Measurements from ENCODE around the gene DYNLT2.
A peak's percentile ranks its signal among the peaks of the same experiment; 100 is the strongest.

Gene DYNLT2

DNA sequence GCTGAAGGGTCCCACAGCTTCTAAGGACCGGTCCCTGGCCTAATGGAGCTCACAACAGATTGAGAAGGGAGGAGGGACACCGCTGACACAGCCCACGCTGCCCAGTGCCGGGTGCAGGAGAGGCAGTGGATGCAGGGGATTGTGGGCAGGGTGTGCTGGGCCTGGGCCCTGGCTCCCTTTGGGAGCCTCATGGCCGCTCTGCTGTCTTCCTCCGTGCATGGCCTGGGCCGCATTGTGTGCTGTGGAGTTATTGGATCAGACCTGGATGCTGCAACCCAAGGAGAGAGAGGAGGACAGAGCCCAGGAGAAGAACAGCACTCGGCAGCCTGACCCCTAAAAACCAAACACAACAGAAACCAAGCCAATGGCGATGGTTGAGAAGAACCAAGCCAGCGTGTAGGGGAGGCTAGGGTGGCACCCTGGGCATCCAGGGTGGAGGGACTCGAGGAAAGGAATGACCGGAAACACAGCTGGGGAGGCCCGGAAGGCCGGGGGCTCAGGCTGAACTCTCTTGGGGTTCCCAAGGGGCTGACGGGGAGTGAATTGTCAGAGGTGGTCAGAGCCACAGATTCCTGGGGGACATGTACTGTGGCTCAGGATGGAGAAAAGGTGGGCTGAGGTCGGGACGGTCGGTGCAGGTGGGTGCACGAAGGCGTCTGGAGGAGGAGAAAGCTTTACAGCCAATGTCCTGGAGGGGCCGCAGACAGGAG, 41.1 kb upstream of the DYNLT2 start:
- no peaks in the 10 kb centered on the region for H4K20me1 ChIP-seq (ENCODE audit: insufficient read depth)
- no peaks in the 10 kb centered on the region; the same call in 1 of the 2 replicates for H3K27me3 ChIP-seq (ENCODE audit: insufficient read depth, low read depth)
- TF ChIP-seq, protein P1, sequence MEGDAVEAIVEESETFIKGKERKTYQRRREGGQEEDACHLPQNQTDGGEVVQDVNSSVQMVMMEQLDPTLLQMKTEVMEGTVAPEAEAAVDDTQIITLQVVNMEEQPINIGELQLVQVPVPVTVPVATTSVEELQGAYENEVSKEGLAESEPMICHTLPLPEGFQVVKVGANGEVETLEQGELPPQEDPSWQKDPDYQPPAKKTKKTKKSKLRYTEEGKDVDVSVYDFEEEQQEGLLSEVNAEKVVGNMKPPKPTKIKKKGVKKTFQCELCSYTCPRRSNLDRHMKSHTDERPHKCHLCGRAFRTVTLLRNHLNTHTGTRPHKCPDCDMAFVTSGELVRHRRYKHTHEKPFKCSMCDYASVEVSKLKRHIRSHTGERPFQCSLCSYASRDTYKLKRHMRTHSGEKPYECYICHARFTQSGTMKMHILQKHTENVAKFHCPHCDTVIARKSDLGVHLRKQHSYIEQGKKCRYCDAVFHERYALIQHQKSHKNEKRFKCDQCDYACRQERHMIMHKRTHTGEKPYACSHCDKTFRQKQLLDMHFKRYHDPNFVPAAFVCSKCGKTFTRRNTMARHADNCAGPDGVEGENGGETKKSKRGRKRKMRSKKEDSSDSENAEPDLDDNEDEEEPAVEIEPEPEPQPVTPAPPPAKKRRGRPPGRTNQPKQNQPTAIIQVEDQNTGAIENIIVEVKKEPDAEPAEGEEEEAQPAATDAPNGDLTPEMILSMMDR (conservative IDR thresholded peaks at IDR 0.05; ENCODE audit: low read depth, low read length): no peak
- H3K36me3 ChIP-seq (ENCODE audit: insufficient read depth): no peaks in the 10 kb centered on the region
- H3K27ac ChIP-seq: no peak overlapping the region
- H3K4me1 ChIP-seq (ENCODE audit: low read depth, poor library complexity, severe bottlenecking): peaks cover 6% of the 10 kb centered on the region
- no peak overlapping the region for H3K9ac ChIP-seq
- H3K4me3 ChIP-seq (IDR thresholded peaks at IDR 0.05; ENCODE audit: insufficient read depth, low read depth, low read length): no peak overlapping the region
- no peaks in the 10 kb centered on the region for H3K79me2 ChIP-seq (ENCODE audit: insufficient read depth, low read depth)
- no peak overlapping the region for H3K4me2 ChIP-seq
- H2AFZ ChIP-seq (ENCODE audit: low read depth): no peak overlapping the region

DNA sequence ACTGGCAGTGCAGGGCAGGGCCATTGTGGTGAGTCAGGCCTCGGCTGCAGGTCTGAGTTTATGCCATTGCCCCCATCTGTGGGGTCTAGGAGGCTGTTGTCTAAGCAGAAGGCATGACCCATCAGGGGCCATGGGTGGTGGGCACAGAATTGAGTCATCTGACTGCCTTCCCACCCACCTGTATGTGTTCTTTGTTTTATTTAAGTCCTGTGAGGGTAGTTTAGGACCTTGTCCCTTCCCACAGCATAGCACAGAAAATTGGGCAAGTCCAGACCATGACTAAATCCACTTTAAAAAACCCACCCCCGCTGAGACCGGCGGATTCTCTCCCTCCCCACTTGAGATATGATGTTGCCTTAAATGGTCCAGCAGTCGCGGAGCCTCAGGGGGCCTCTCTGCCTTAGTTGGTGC, 40.4 kb upstream of the DYNLT2 start:
- H3K36me3 ChIP-seq (ENCODE audit: insufficient read depth): no peaks in the 10 kb centered on the region
- no peak overlapping the region for H3K27ac ChIP-seq
- H2AFZ ChIP-seq (ENCODE audit: low read depth): no peak overlapping the region
- H4K20me1 ChIP-seq (ENCODE audit: insufficient read depth): no peaks in the 10 kb centered on the region
- TF ChIP-seq, protein P1 (conservative IDR thresholded peaks at IDR 0.05; ENCODE audit: low read depth, low read length): no peak
- peaks cover 6% of the 10 kb centered on the region for H3K4me1 ChIP-seq (ENCODE audit: low read depth, poor library complexity, severe bottlenecking)
- H3K79me2 ChIP-seq (ENCODE audit: insufficient read depth, low read depth): no peaks in the 10 kb centered on the region
- H3K4me3 ChIP-seq (IDR thresholded peaks at IDR 0.05; ENCODE audit: insufficient read depth, low read depth, low read length): no peak overlapping the region
- no peaks in the 10 kb centered on the region; the same call in 1 of the 2 replicates for H3K27me3 ChIP-seq (ENCODE audit: insufficient read depth, low read depth)
- no peak overlapping the region for H3K9ac ChIP-seq
- no peak overlapping the region for H3K4me2 ChIP-seq

DNA sequence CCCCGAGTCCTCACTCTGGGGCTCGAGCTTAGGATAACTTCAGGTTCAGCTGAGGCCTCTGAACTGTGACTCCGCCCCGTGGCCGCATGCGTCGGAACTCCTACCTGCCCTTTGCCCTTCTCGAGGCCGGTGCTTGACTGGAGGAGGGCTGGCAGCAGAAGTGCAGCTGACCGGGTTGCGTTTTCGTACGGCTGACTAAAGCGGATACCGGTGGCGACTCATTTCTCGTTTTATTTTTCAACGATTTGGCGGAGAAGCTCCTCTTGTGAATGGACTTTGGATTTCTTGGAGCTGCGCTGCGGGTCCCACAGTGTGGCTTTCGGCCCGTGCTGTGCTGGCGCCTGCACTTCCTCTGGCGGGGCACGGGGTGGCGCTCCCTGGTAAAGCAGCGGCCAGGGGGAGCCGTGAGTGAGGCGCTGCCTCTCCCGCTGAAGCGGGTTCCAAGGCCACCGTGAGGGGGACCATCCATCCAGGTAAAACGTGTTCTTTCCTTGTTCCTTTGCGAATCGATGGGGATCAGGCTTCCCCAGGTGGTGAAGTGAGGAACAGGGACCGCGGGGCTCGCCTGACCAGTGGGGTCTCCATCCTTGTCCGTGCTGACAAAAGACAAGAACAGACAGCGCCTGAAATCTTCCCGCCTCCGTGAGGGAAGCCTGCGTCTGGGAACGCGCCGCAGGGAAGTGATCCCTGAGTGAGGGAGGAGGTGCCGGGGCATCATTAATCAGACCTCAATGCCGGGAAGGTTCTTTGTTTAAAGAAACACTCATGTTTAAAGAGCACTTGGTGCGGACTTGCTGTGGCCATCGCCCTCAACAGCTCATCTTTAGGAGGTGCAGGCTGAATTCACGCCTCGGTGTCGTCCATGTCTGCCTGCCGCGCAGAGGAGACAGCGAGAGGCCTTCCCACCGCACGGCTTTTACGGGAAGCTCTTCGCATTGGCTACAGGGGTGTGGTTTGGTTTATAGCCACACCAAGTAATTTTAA, 38.9 kb upstream of the DYNLT2 start:
- Histone ChIP-seq H3K27me3 (ENCODE audit: insufficient read depth, low read depth) (no peaks in the 10 kb centered on the region), H3K36me3 (ENCODE audit: insufficient read depth) (no peaks in the 10 kb centered on the region), H4K20me1 (ENCODE audit: insufficient read depth) (no peaks in the 10 kb centered on the region), H3K4me2 (peak overlapping the region; percentile 88), H2AFZ (ENCODE audit: low read depth) (peak overlapping the region; percentile 73), H3K79me2 (ENCODE audit: insufficient read depth, low read depth) (no peaks in the 10 kb centered on the region), H3K4me3 (IDR thresholded peaks at IDR 0.05; ENCODE audit: insufficient read depth, low read depth, low read length) (no peak overlapping the region), H3K4me1 (ENCODE audit: low read depth, poor library complexity, severe bottlenecking) (peaks cover 6% of the 10 kb centered on the region), H3K9ac (no peak overlapping the region), H3K27ac (no peak overlapping the region)
- TF ChIP-seq, protein P1 (conservative IDR thresholded peaks at IDR 0.05; ENCODE audit: low read depth, low read length): peak; percentile 84

DNA sequence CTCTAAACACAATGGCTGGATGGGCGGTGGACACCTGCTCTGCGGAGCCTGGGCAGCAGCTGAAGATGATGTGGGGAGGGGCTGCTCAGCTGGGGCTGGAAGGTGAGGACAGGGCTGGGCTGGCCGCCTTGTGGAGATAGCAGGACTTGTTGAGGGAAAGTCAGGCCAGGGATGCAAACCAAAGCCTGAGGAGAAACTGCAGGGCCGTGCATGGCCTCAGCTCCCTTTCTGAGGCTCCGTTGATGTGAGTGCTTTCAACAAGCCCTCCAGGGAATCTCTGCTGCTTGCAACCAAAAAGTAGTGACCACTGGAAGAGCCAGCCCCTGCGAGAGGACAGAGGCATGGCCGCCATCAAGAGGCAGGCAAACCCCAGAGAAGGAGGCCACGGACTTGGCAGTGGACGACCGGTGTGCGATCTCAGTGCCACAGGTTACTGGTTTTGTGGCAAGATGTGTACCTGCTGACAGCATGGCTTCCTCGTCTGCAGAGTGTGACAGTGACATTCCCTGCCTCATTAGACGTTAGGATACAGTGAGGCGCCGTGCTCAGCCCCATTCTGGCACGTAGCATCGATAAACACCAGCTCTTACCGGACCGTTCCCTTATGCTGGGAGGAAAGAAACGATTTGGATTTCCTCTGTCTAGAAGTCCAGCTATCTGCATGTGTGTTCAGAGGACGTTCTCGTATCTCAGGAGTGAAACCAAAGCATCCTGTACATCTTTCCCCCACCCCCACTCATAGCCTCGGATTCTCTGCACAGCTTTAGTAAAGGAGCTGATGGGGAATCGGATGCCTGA, 38.0 kb upstream of the DYNLT2 start:
- H2AFZ ChIP-seq (ENCODE audit: low read depth): peak overlapping the region; percentile 73; the same call in 1 of the 2 replicates
- TF ChIP-seq, protein P1 (conservative IDR thresholded peaks at IDR 0.05; ENCODE audit: low read depth, low read length): no peak
- H4K20me1 ChIP-seq (ENCODE audit: insufficient read depth): no peaks in the 10 kb centered on the region
- H3K36me3 ChIP-seq (ENCODE audit: insufficient read depth): no peaks in the 10 kb centered on the region
- H3K27me3 ChIP-seq (ENCODE audit: insufficient read depth, low read depth): no peaks in the 10 kb centered on the region
- no peak overlapping the region for H3K27ac ChIP-seq
- peak overlapping the region; percentile 88 for H3K4me2 ChIP-seq
- H3K4me1 ChIP-seq (ENCODE audit: low read depth, poor library complexity, severe bottlenecking): peaks cover 6% of the 10 kb centered on the region
- H3K9ac ChIP-seq: no peak overlapping the region
- H3K4me3 ChIP-seq (IDR thresholded peaks at IDR 0.05; ENCODE audit: insufficient read depth, low read depth, low read length): no peak overlapping the region
- no peaks in the 10 kb centered on the region for H3K79me2 ChIP-seq (ENCODE audit: insufficient read depth, low read depth)

Measured in KMS-11 (cell line).